ENCODE measurements around the gene DNMT1.

DNMT1 gene

DNA sequence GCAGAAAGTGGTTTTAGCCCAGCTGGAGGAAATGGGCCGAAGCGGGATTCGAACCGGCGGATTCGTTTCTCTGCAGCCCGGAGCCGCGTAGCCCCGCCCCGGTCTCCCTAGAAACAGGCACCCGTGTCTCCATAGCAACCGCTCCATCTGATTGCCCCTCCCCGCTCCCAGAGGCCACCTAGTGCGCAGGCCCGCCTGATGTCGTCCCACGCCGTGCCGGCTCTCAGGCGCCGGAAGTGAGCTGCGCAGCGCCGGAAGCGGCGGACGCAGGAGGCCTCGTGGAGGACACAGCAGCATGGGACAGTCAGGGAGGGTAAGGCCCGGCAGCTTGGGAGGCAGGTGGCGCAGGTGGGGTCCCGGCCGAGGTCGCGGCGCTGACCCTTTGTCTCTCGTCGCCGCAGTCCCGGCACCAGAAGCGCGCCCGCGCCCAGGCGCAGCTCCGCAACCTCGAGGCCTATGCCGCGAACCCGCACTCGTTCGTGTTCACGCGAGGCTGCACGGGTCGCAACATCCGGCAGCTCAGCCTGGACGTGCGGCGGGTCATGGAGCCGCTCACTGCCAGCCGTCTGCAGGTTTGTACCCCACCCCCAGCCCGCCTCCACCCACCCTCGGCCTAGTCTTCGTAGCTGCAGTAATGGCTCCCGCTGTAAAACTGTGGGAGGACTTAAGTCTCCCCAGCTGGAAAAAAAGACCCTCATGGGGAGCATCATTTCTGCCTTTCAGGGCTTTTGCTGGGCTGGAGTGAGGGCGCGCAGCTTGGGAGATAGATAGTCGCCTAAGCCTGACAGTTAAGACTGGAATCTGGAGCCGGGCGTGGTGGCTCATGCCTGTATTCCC lies 88.4 kb downstream of the DNMT1 start, which contains the start of gene PPAN:
PPAN (plus strand) TSS at position 263 of the 837 bp plus-strand sequence; CDS start at position 296, 33 bp downstream.
- Histone ChIP-seq H3K4me3 (peak within 1 kb of the TSS; percentile 51 to 92 (median 83)), H3K27ac (peak within 1 kb of the TSS; percentile 62 to 96 (median 89))

GRCh38 chr19:10105509-10106099 lies 89.1 kb downstream of the DNMT1 start:
- Histone ChIP-seq H3K27ac (peak overlapping the region in 19 of 21 experiments; percentile 12 to 94 (median 83)), H3K4me3 (peak overlapping the region in 6 of 7 experiments; percentile 67 to 92 (median 84))

- Histone ChIP-seq H3K4me3 (no peak overlapping the region), H3K27ac (peak overlapping the region in 16 of 21 experiments; percentile 12 to 94 (median 79))
These were observed 89.9 kb downstream of the DNMT1 start for GRCh38 chr19:10104665-10105508.

DNA sequence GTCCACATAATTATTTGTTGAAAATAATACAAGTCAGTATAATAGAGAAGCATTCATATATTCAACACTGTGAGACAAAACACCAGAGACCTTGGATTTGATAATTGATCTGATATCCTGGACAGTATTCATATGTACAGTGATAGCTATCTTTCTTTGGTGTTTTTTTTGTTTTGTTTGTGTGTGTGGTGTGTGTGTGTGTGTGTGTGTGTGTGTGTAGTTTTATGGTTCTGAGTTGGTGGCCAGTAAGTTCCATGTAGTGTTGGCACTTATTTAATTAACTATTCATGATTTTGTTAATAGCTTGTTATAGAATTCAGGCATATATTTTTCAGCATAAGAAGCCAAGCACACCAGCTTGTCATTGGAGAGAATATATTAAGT lies 90.6 kb downstream of the DNMT1 start:
- H3K27ac ChIP-seq: peak overlapping the region in 5 of 21 experiments; percentile 6 to 93 (median 76)
- no peak overlapping the region for H3K4me3 ChIP-seq

DNA sequence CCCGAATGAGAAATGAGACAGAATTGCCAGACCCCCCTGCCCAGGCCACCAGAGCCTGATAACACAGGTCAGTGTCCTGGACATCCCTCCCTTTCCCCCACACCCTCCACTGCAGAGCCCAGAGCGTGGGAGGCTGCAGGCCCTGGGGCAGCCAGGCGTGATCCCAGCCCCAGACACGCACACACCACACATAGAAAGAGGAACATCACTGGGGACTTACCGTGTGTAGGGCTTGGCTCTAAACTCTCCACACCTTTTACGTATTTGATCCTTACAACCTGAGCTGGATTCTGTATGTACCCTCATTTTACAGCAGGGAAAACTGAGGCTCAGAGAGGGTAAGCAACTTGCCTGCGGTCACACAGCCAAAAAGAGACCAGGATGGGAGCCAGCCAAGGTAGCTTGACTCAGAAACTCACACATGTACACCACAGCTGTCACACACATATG lies 91.9 kb downstream of the DNMT1 start:
- no peak overlapping the region for H3K4me3 ChIP-seq
- peak overlapping the region in 11 of 21 experiments; percentile 47 to 91 (median 77) for H3K27ac ChIP-seq

DNA sequence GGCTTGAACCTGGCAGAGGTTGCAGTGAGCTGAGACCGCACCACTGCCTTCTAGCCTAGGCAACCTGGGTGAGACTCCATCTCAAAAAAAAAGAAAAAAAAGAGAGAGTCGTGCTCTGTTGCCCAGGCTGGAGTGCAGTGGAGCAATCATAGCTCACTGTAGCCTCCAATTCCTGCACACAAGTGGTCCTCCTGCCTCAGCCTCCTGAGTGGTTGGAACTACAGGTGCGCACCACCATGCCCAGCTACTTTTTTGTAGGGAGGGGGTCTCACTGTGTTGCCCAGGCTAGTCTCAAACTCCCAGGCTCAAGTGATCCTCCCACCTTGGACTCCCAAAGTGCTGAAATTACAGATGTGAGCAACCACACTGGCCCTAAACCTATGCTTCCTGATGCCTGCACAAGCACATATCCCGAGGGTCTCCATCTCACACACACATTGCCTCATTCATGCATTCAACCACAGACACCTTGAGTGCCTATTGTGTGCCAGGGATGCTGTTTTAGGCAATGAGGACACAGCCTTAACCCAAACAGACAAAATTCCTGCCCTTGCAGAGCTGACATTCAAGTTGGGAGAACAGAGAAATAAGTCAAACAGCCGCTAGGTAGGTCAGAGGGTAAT lies 94.5 kb downstream of the DNMT1 start:
- H3K4me3 ChIP-seq: no peak overlapping the region
- peak overlapping the region in 3 of 21 experiments; percentile 7 to 77 (median 11) for H3K27ac ChIP-seq

DNA sequence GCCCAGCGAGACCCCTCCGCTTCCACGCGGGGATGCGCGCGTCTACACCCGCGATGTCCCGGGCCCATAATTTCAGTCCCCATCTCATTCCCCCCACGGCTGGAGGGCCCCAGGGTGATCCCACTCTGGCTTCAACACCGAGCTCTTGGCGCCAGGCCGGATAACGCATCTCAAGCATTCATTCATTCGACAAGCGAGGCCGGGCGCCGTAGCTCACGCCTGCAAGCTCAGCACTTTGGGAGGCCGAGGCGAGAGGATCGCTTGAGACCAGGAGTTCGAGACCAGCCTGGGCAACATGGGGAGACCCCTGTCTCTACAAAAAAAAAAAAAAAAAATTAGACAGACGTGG lies 98.2 kb downstream of the DNMT1 start:
- Histone ChIP-seq H3K4me3 (peak overlapping the region; percentile 29 to 51 (median 45)), H3K27ac (peak overlapping the region; percentile 26 to 91 (median 77))

DNA sequence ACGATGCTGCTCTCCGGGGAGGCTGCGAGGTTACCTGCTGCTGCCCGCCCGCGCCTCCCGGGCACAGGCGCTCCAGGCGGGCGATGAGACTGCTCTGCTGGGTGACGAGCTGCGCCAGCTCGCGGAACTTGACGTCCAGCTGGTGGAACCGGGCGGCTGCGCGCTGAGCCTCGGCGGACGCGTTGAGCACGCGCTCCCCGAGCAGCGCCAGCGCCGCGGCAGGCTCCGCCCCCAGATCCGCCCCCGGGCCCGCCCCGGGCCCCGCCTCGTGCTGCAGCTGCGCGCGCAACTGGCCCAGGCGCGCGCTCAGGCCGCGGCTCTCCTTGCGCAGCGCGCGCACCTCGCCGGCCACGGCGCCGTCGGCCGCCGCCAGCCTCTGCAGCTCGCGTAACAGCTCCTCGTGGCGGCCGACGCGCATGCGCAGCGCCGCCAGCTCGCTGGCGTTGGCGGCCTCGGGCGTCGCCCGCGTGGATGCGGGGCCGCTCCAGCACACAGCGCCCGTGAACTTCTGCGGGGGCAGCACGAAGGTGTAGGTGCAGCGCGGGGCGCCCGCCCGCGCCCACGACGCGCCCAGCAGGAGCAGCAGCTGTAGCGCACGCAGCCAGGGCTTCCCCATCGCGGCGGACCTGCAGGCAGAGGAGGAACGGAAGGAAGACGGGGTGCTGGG lies 98.7 kb downstream of the DNMT1 start:
- H3K4me3 ChIP-seq: peak overlapping the region; percentile 29 to 51 (median 45)
- H3K27ac ChIP-seq: peak overlapping the region; percentile 26 to 91 (median 77)

DNA sequence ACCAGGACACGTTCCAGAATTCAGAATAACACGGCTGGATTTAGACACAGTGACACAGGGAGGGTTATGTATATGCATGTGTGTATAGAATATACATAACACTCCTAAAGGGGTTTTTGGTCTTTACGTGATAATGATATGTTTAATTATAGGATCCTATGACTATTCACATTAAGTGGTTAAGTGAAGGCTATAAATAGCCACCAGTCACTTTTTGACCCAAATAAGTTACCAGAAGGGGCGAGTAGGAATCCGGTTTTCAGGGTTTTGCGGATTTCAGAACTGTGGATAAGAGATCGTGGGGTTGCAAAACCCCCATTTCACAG lies 99.2 kb downstream of the DNMT1 start:
- Histone ChIP-seq H3K4me3 (peak overlapping the region in 2 of 7 experiments; percentile 8 to 22), H3K27ac (peak overlapping the region in 7 of 21 experiments; percentile 20 to 91 (median 64))

DNA sequence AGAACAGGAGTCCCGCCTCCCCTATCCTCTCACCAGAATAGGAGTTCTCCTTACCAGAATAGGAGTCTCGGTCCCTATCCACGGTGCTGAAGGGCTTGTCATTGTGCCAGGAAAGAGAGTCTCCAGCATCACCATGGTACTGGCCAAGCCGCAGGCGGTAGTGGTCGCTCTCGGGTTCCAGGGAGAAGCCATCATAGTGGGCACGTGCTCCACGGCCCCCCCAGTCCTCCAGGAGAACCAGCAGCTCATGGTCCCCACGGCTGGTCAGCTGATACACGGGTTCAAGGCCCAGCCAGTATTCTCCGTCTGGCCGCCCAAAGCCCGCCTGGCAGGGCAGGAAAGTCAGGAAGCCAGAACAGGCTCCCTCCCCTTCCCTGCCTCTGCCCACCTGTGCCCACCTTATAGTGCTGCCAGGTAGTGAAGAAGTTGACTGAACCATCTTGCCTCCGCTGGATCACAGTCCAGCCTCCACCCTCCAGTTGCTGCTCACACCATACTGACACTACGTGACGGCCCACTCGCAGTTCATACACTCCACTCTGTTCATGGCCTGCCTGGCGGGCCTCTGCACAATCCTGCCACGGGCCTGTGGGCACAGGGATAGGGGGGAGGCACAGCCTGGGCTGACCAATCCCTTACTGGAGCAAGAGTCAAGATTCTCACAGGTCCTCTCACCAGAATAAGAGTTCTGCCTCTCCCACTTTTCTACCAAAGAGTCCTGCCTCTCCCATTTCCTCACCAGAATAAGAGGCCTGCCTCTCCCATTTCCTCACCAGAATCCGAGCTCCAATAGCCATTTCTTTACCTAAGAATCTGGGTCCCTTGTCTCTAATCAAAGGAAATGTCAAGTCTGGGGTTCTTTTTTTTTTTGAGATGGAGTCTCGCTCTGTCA lies 101.2 kb downstream of the DNMT1 start:
- Histone ChIP-seq H3K4me3 (no peak overlapping the region), H3K27ac (no peak overlapping the region)

GRCh38 chr19:10092648-10093294 lies 102.0 kb downstream of the DNMT1 start:
- no peak overlapping the region for H3K27ac ChIP-seq
- no peak overlapping the region for H3K4me3 ChIP-seq

- Histone ChIP-seq H3K27ac (no peak overlapping the region), H3K4me3 (no peak overlapping the region)
These were observed 102.7 kb downstream of the DNMT1 start for GRCh38 chr19:10091895-10092641.

- H3K4me3 ChIP-seq: no peak overlapping the region
These were observed 103.4 kb downstream of the DNMT1 start for GRCh38 chr19:10091370-10091687.

GRCh38 chr19:10089801-10090375 lies 104.9 kb downstream of the DNMT1 start:
- H3K4me3 ChIP-seq: no peak overlapping the region
- H3K27ac ChIP-seq: no peak overlapping the region

More at GRCh38 chr19:10091370-10091687, 103.4 kb downstream of the DNMT1 start:
- H3K27ac ChIP-seq: no peak overlapping the region

GRCh38 chr19:10088949-10089554 lies 105.7 kb downstream of the DNMT1 start:
- no peak overlapping the region for H3K27ac ChIP-seq
- H3K4me3 ChIP-seq: no peak overlapping the region

All from skin epidermis (tissue), 12 donors.